ENCODE measurements around the gene ST7L.

ST7L gene

DNA sequence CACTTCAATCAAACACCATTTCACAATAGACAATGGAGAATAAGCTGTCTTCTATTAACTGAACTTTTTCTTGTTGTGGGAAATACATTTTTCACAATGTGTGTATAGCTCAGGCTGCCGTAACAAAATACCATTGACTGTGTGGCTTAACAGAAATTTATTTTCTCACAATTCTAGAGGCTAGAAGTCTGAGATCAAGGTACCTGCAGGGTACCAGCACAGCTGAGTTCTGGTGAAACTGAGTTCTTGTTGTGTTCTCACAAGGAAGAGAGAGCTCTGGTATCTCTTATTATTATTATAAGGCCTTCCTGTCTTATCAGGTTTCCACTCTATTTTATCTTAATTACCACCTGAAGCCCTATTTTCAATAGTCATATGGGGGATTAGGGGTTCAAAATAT, 15.4 kb downstream of the ST7L start:
- H3K4me1 ChIP-seq (ENCODE audit: control insufficient read depth, insufficient read depth, low read length), result no peaks in the 10 kb centered on the region
- H3K36me3 ChIP-seq (ENCODE audit: control insufficient read depth, insufficient read depth, low read length), result peaks cover 2% of the 10 kb centered on the region
- H3K4me3 ChIP-seq (ENCODE audit: low read length), result no peak overlapping the region
- H3K27ac ChIP-seq (ENCODE audit: low read depth, low read length), result no peak overlapping the region
- no peaks in the 10 kb centered on the region for H3K27me3 ChIP-seq (ENCODE audit: control insufficient read depth, insufficient read depth, low read length)
- H3K9ac ChIP-seq (ENCODE audit: low read length), result no peak overlapping the region

DNA sequence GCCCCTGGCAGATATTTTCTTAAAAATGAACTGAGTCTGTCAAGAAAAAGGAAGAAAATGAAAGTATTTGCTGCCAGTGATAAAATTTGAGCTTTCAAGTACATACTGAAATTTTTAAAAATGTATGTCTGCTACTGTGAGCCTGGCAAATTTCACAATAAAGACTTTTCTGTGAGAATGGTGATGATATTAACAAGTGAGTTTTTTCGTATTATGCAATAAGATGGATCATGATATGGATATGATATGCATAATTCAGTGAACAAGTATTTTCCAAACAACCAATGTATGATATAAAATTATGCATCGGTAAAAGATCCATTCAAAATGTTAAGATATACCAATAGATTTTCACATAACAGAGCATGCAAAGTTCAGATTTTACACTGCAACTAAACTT, 15.9 kb downstream of the ST7L start:
- Histone ChIP-seq H3K27ac (ENCODE audit: low read depth, low read length) (no peak overlapping the region), H3K9ac (ENCODE audit: low read length) (no peak overlapping the region), H3K27me3 (ENCODE audit: control insufficient read depth, insufficient read depth, low read length) (no peaks in the 10 kb centered on the region), H3K36me3 (ENCODE audit: control insufficient read depth, insufficient read depth, low read length) (peaks cover 2% of the 10 kb centered on the region), H3K4me1 (ENCODE audit: control insufficient read depth, insufficient read depth, low read length) (no peaks in the 10 kb centered on the region), H3K4me3 (ENCODE audit: low read length) (no peak overlapping the region)

DNA sequence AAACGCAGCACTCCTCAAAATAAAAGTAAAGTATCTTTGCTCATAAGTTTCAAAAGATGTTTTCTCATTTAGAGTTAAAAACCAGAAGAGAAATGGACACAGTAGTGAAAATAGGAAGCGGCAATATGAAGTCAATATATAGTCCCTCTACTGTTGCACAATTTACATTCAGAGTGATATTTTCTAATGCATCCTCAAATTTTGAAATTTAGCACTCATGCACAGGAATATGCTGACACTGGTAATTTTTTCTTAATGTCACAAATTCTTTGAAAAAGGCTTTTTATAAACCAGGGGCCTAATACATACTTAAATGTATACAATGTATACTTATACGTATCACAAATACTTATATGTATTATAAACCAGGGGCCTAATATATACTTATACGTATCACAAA, 19.5 kb downstream of the ST7L start:
- peaks cover 4% of the 10 kb centered on the region for H3K36me3 ChIP-seq (ENCODE audit: control insufficient read depth, insufficient read depth, low read length)
- no peaks in the 10 kb centered on the region for H3K27me3 ChIP-seq (ENCODE audit: control insufficient read depth, insufficient read depth, low read length)
- no peak overlapping the region for H3K27ac ChIP-seq (ENCODE audit: low read depth, low read length)
- H3K4me3 ChIP-seq (ENCODE audit: low read length), result no peak overlapping the region
- no peak overlapping the region for H3K9ac ChIP-seq (ENCODE audit: low read length)
- H3K4me1 ChIP-seq (ENCODE audit: control insufficient read depth, insufficient read depth, low read length), result no peaks in the 10 kb centered on the region

DNA sequence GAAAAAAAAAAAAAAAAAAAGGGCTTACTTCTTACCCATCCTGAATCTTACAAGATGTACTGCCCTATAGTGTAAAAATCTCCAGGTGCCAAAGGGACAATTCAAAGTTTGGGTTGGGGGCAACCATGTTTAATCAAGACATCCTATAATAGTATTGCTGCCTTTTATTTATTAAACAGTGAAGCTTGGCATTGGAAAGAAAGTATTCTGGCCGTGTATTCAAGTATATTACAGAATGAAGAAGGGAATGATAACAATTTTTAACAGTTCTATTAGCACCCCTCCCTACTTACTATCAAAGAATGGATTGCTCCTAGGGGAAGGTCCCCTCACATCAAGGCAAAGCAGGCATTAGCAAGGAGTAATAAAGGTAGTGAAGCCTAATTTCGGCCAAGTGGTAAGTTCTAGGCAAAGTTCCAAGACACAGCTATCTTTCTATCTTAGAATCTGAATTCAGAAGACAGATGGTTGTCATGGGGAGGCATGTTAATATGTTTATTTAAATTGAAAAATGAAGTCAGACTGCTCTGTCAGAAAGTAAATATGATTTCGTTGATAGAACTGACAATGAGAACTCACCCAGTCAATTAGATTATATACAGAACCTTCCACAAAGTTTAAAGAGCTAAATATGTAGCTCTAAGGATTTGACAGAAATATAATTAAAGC, 24.6 kb downstream of the ST7L start:
- H3K27me3 ChIP-seq (ENCODE audit: control insufficient read depth, insufficient read depth, low read length), result no peaks in the 10 kb centered on the region
- H3K4me1 ChIP-seq (ENCODE audit: control insufficient read depth, insufficient read depth, low read length), result no peaks in the 10 kb centered on the region
- H3K36me3 ChIP-seq (ENCODE audit: control insufficient read depth, insufficient read depth, low read length), result peaks cover 10% of the 10 kb centered on the region
- H3K4me3 ChIP-seq (ENCODE audit: low read length), result no peak overlapping the region
- H3K27ac ChIP-seq (ENCODE audit: low read depth, low read length), result no peak overlapping the region
- no peak overlapping the region for H3K9ac ChIP-seq (ENCODE audit: low read length)

DNA sequence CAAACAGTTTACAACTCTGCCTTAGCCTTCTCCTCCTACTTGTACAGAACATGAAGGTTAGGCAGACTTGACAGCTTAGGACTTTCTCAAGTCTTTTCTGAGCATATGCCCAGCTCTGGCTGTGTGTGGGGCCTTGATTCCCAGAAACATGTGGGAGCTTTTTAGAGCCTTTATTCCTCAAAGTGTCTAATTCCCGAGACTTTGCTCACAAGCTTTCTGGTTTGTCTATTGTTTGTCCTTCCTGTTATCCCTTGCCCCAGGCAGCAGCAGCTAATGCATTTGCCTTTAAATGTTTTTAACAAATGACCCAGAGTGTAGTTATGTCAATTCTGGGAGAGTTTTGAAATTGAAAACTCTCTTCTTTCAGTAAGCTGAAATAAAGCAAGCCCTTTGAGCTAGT, 29.2 kb downstream of the ST7L start:
- H3K36me3 ChIP-seq (ENCODE audit: control insufficient read depth, insufficient read depth, low read length), result peaks cover 8% of the 10 kb centered on the region
- H3K27me3 ChIP-seq (ENCODE audit: control insufficient read depth, insufficient read depth, low read length), result no peaks in the 10 kb centered on the region
- no peak overlapping the region for H3K9ac ChIP-seq (ENCODE audit: low read length)
- H3K4me1 ChIP-seq (ENCODE audit: control insufficient read depth, insufficient read depth, low read length), result no peaks in the 10 kb centered on the region
- no peak overlapping the region for H3K4me3 ChIP-seq (ENCODE audit: low read length)
- H3K27ac ChIP-seq (ENCODE audit: low read depth, low read length), result no peak overlapping the region

DNA sequence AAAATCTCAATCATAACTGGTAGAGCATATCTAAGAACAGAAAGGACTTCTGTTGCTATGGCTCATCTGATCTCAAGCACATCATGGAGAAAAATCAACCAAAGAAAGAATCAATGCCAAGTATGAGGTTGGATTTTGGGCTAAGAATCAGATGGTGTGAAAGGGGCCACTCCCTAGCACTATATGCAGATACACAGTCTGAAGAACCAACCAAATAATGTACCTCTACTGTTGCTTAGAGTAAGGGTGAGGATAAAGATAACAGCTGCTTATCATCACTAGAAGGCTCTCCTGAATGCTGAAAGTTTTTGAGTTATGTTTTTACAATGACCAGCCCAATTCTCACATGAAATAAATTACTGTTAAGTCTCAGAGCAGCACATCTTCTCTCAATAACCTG, 35.6 kb downstream of the ST7L start:
- Histone ChIP-seq H3K36me3 (ENCODE audit: control insufficient read depth, insufficient read depth, low read length) (no peaks in the 10 kb centered on the region), H3K9ac (ENCODE audit: low read length) (no peak overlapping the region), H3K27ac (ENCODE audit: low read depth, low read length) (no peak overlapping the region), H3K27me3 (ENCODE audit: control insufficient read depth, insufficient read depth, low read length) (no peaks in the 10 kb centered on the region), H3K4me1 (ENCODE audit: control insufficient read depth, insufficient read depth, low read length) (peaks cover 2% of the 10 kb centered on the region), H3K4me3 (ENCODE audit: low read length) (no peak overlapping the region)

DNA sequence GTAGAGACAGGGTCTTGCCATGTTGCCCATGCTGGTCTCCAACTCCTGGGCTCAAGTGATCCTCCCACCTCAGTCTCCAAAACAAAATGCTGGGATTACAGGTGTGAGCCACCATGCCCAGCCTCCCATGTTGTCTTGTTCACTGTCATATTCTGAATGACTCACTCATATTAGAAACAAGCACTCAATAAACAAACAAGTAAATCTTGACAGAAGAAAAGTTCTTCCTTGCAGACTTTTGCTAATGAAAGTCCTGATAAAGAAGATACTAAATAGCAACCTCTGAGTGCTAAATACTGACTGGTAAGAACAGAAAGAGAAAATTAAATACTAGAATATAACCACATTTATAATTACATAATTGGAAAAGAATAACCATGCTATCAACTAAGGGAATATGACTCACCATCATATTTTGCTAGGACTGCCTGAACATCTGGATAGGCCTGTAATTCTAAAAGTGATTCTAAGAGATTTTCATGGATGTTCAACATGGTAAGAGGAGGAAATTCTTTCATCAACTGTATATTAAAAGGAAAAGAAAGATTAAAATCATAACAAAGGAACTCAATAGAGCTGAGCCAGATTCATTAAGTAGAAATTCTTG, 37.3 kb downstream of the ST7L start:
- Histone ChIP-seq H3K36me3 (ENCODE audit: control insufficient read depth, insufficient read depth, low read length) (no peaks in the 10 kb centered on the region), H3K27me3 (ENCODE audit: control insufficient read depth, insufficient read depth, low read length) (no peaks in the 10 kb centered on the region), H3K4me3 (ENCODE audit: low read length) (no peak overlapping the region), H3K27ac (ENCODE audit: low read depth, low read length) (no peak overlapping the region), H3K9ac (ENCODE audit: low read length) (no peak overlapping the region), H3K4me1 (ENCODE audit: control insufficient read depth, insufficient read depth, low read length) (peaks cover 2% of the 10 kb centered on the region)

DNA sequence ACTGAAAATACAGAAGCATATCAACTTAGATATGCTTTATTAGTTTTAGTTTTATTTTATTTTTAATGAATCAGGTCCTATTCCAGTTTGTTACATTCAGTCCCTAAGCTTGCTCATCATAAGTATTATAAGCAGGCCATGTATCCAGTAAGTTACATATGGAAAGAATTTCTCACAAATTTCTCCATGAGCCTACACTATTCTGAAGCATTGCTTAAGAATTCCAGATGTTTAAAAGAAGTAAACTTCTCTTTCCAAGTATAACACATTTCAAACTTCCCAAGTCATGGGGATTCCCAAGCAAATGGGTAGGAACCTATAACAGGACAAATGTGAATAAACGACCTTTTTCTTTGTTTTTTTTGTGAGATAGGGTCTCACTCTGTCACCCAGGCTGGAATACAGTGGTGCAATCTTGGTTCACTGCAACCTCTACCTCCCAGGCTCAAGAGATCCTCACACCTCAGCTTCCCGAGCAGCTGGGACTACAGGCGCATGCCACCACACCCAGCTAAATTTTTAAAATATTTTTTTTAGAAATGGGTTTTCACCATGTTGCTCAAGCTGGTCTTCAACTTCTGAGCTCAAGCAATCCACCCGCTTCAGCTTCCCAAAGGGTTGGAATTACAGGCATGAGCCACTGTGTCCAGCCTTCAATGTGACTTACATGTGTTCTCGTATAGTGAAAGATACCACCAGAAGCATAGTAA, 39.0 kb downstream of the ST7L start:
- Histone ChIP-seq H3K4me3 (ENCODE audit: low read length) (no peak overlapping the region), H3K9ac (ENCODE audit: low read length) (no peak overlapping the region), H3K27me3 (ENCODE audit: control insufficient read depth, insufficient read depth, low read length) (no peaks in the 10 kb centered on the region), H3K36me3 (ENCODE audit: control insufficient read depth, insufficient read depth, low read length) (peaks cover 4% of the 10 kb centered on the region), H3K4me1 (ENCODE audit: control insufficient read depth, insufficient read depth, low read length) (peaks cover 2% of the 10 kb centered on the region), H3K27ac (ENCODE audit: low read depth, low read length) (no peak overlapping the region)

DNA sequence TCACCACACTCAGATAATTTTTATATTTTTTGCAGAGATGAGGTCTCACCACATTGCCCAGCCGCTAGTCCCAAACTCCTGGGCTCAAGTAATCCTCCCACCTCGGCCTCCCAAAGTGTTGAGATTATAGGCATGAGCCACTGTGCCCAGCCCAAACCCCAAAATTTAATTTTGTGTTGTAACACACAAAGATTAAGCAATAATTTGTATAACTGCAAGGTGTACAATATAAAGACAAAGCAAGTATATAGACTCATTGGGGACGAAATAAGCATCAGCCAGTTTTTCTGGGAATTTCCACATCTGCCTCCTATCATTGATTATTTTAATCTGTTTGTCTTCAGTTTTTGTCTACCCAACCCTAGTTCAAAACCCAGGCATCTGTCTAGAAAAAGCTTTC, 42.7 kb downstream of the ST7L start:
- Histone ChIP-seq H3K4me3 (ENCODE audit: low read length) (no peak overlapping the region), H3K36me3 (ENCODE audit: control insufficient read depth, insufficient read depth, low read length) (peaks cover 4% of the 10 kb centered on the region), H3K27me3 (ENCODE audit: control insufficient read depth, insufficient read depth, low read length) (no peaks in the 10 kb centered on the region), H3K27ac (ENCODE audit: low read depth, low read length) (no peak overlapping the region), H3K4me1 (ENCODE audit: control insufficient read depth, insufficient read depth, low read length) (no peaks in the 10 kb centered on the region), H3K9ac (ENCODE audit: low read length) (no peak overlapping the region)

DNA sequence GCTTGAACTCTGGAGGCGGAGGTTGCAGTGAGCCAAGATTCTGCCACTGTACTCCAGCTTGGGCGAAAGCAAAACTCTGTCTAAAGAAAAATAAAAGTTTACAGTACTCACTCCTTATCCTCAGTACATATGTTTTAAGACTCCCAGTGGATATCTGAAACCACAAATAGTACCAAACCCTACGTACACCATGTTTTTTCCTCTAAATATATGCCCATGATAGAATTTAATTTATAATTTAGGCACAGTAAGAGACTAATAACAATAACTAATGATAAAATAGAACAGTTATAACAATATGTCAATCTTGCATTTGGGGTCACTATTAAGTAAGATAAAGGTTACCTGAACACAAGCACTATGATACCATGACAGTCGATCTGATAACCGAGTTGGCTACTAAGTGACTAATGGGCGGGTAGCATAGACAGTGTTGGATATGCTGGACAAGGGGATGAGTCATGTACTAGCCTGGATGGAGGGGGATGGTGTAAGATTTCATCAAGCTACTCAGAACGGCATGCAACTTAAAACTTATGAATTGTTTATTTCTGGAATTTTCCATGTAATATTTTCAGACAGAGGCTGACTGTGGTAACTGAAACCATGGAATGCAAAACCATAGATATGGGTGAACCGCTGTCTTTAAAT, 43.7 kb downstream of the ST7L start:
- Histone ChIP-seq H3K9ac (ENCODE audit: low read length) (no peak overlapping the region), H3K27ac (ENCODE audit: low read depth, low read length) (no peak overlapping the region), H3K27me3 (ENCODE audit: control insufficient read depth, insufficient read depth, low read length) (no peaks in the 10 kb centered on the region), H3K4me3 (ENCODE audit: low read length) (no peak overlapping the region), H3K4me1 (ENCODE audit: control insufficient read depth, insufficient read depth, low read length) (no peaks in the 10 kb centered on the region), H3K36me3 (ENCODE audit: control insufficient read depth, insufficient read depth, low read length) (peaks cover 4% of the 10 kb centered on the region)

DNA sequence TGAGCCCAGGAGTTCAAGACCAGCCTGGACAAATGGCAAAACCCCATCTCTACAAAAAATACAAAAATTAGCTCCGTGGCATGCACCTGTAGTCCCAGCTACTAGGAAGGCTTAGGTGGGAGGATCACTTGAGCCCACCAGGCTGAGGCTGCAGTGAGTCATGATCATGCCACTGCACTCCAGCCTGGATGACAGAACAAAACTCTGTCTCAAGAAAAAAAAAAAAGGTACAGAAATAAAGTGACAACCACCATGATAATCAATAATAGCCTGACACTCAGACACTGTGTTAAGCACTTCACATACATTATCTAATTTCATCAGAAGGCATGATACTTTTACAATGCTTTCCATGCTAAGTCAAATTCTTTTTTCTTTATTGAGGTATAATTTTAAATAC, 53.1 kb downstream of the ST7L start:
- H3K9ac ChIP-seq (ENCODE audit: low read length), result no peak overlapping the region
- H3K36me3 ChIP-seq (ENCODE audit: control insufficient read depth, insufficient read depth, low read length), result no peaks in the 10 kb centered on the region
- H3K4me1 ChIP-seq (ENCODE audit: control insufficient read depth, insufficient read depth, low read length), result no peaks in the 10 kb centered on the region
- H3K27ac ChIP-seq (ENCODE audit: low read depth, low read length), result no peak overlapping the region
- no peak overlapping the region for H3K4me3 ChIP-seq (ENCODE audit: low read length)
- no peaks in the 10 kb centered on the region for H3K27me3 ChIP-seq (ENCODE audit: control insufficient read depth, insufficient read depth, low read length)

DNA sequence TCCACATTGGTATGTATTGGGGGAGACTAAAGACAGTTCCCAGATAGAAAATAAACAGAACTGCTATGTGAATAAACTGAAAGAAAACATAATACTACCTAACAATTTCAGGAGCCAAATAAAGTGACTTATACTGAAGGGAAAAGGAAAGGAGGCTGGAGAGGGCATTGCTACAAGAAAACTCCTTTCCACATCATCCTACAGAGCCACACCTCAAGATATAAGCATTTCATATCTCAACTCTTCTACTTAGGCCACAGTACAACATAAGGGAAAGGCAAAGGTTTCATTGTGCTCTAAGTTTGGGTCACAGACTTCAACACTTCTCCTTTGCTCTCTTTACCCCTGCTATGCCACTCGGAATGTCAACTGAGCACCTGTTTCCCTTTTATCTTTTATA, 54.9 kb downstream of the ST7L start:
- no peaks in the 10 kb centered on the region for H3K4me1 ChIP-seq (ENCODE audit: control insufficient read depth, insufficient read depth, low read length)
- H3K27ac ChIP-seq (ENCODE audit: low read depth, low read length), result no peak overlapping the region
- H3K4me3 ChIP-seq (ENCODE audit: low read length), result no peak overlapping the region
- H3K27me3 ChIP-seq (ENCODE audit: control insufficient read depth, insufficient read depth, low read length), result no peaks in the 10 kb centered on the region
- no peaks in the 10 kb centered on the region for H3K36me3 ChIP-seq (ENCODE audit: control insufficient read depth, insufficient read depth, low read length)
- no peak overlapping the region for H3K9ac ChIP-seq (ENCODE audit: low read length)
